PC-9 (cell line): Measurements from ENCODE around the gene TEN1.

ENCODE experiments used
- EZH2 ChIP-seq: fragments of 200-600 bp; sonication (generic); IDR thresholded peaks from 2 replicates; pipeline ENCODE4 v1.8.0; 2017; ENCODE audit warnings: antibody characterized with exemption, low read depth
- TF ChIP-seq, protein P1 (sequence below): fragments of 200-600 bp; sonication (generic); conservative IDR thresholded peaks from 2 replicates; pipeline ENCODE4 v1.6.1; 2017; ENCODE audit warnings: mixed run types, antibody characterized with exemption, mild to moderate bottlenecking, moderate library complexity

DNA sequence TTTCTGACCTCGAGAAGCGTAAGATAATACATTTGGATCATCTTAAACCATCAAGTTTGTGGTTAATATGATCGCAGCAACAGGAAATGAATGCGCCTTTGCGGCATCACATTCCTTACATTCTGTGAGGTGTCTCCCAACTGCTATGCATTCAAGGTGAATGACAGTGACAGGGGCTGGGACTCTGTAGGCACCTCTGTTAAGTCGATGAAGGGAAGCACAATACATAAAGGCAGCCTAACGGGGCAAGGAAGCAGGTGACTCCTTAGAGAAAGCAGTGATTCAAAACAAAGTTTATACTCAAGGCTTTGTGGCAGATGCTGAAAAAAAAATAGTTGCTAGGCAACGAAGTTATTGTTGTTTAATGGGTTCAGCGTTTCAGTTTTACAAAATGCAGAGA lies 69.7 kb downstream of the TEN1 start:
- TF ChIP-seq, protein P1, sequence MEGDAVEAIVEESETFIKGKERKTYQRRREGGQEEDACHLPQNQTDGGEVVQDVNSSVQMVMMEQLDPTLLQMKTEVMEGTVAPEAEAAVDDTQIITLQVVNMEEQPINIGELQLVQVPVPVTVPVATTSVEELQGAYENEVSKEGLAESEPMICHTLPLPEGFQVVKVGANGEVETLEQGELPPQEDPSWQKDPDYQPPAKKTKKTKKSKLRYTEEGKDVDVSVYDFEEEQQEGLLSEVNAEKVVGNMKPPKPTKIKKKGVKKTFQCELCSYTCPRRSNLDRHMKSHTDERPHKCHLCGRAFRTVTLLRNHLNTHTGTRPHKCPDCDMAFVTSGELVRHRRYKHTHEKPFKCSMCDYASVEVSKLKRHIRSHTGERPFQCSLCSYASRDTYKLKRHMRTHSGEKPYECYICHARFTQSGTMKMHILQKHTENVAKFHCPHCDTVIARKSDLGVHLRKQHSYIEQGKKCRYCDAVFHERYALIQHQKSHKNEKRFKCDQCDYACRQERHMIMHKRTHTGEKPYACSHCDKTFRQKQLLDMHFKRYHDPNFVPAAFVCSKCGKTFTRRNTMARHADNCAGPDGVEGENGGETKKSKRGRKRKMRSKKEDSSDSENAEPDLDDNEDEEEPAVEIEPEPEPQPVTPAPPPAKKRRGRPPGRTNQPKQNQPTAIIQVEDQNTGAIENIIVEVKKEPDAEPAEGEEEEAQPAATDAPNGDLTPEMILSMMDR = no peak
- no peak for TF ChIP-seq EZH2
